Activated T-cell treated with anti-CD3 and anti-CD28 coated beads for 48 hours (primary cell): ENCODE results near the gene USH1C.

Source experiments
- DNase-seq: peaks from one replicate; pipeline ENCODE4 v3.0.0-alpha.2; 2020; ENCODE audit warnings: low read depth

USH1C gene

DNA sequence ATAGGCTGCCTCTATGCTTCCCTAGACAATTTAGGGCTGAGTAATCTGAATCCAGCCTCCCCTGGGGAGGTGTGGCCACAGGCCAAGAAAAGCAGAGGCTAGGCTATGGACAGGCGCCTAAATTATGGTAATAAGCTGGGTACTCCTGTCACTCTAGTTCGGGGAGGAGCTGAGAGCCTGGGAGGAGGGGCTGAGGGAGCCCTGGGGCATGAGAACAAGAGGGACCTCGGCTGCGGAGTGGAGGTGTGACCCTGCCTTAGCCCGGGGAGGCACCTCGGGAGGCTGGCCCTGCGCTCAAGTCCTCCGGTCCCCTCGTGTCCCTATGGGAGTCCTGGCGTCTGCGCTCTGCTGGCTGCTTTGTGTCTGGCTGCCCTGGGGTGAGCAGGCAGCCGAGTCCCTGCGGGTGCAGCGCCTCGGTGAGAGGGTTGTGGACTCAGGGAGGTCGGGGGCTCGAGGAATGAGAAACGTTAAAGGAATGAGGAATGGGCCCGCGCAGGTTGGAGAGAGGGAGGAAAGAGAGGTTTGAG lies 2.9 kb upstream of the USH1C start, which contains the start of gene OTOG:
OTOG (plus strand) TSS at position 209 of the 527 bp plus-strand sequence; CDS start at position 323, 114 bp downstream.
- DNase-seq = no peak

DNA sequence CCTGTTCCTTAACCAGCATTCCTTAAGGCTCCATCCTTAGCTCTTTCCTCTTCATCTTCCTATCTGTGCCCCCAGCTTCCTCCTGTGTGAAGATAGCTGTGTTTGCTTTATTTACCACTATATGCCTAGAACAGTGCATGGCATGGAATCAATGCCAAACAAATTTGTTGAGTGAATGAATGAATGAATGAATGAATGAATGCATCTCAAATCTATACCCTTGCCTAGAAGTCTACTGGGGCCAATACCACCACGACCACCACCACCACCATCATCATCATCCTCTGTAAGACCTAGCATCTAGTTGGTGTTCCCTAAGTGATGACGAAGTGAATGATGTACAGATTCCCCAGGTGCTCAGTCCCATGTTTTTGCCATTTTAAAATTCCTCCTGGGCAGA lies 2.0 kb upstream of the USH1C start:
- DNase-seq = no peak

DNA sequence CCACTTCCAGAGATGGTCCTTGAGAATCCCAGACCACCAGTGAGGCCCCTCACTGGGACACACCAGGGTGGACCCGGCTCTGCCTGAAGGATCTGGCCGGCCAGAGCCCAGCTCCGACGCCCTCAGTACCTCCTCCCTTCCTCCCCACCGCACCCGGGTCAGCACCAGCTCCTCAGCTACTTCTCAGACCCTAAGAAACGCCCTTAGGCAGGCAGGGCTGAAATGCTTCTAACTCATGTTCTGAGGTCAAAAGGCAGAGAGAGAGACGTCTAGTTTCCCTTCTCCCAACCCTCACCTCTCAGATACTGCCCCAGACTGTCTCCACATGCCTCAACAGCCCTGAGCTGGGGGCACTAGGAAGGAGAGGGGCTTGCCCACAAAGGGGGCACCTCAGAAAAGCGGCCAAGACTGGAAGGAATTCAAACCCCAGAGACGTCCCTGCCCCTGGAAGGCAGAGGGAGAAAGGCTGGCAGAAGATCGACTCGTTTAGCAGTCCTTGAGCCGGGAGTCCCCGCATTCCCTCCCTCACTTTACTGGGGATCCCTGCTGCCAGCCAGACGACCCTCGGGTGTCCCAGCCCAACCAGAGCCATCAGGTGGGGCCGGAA lies 539 bp downstream of the USH1C start:
- no peak for DNase-seq

DNA sequence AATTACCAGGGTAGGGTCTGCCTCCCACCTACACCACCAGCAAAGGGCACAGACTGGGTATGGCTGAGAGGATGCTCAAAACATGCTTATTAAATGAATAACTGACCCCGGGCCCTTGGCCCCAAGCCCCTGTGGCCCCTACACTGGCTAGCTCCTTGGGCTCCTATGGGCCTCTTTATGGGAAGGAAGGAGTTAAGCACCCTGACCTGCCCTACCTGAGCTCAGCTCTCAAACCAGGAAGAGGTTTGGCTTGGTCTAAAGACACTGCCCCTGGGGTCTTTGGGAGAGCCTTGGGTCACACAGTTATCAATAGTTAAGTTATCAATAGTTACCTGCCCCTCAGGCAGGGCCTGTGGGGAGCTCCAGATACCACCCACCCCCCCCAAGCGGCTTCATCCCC lies 1.2 kb downstream of the USH1C start:
- DNase-seq = no peak

DNA sequence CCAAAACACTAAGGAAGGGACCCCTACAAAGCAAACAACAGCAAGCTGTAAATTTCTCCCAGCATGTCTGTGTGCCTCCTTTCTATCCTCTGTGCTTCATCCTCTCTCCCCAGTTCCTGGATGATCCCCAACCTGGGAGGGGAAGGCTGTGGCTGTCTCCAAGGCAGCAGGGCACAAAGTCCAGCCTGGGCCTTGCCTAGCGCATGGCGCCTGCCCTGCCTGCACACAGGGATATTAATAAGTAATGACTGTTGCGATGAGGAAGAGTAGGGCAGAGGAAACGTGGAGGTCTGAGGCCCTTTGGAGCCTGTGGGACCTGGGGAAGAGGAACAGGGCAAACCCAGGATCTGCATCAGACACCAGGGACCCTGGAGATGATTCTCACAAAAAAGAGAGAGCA lies 2.0 kb downstream of the USH1C start:
- no peak for DNase-seq

DNA sequence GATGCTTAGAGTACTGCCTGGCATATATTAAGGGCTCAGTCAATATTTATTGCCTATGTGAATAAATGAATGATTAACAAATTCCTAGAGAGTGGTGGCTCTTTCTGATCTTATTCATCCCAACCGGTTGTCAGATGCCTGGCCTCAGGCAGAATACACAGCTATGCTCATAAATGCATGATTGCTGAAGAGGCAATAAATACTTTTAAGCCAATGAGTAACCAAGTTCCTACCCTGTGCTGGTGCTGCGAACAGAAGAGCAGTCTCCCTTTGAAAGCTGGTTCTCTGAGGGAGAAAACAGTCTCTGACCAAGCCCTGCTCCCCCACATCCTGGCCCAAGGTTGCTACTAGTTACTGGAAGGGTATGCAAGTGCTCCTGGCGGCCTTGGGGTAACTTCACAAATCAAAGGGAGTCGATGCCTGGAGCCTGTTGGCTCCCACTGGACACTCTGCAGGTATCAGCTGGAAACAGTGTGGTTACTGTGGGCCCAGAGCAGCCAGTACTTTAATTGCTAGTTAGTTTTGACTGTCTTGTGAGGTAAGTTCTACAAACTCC lies 2.8 kb downstream of the USH1C start:
- DNase-seq = no peak

DNA sequence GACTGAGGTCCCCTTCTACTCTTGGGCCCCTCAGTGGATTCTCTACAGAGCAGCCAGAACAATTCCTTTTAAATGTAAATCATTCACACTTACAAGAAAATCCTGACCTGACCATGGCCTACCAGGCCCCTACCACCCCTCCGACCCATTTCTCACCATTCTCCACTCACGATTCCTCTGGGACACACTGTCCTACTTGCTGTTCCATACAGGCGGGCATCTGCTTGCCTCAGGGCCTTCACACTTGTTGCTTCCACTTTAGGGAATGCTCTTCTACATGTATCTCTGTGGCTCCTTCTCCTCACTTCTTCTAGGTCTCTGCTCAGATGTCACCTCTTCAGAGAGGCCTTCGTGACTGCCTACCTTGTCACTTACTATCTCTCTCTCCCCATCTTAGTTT lies 3.4 kb downstream of the USH1C start:
- DNase-seq = no peak

DNA sequence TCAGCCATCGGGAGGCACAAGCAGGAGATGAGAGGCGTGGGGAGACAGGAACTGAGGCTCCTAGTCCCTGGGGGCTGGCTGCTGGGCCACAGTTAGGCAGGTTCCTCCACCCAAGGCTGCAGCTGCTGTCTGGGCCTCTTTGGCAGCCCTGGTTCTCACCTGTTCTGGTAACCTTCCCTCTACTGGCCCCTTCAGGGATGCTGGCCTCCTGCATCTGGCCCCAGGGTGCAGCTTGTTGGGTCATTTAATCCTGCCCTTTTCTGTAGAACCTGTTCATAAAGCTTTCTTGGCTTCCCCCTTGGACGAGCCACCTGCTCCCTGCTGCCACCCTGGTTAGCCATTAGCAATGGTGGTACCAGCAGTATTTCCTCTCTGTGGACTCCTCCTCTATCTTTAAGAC lies 5.5 kb downstream of the USH1C start:
- no peak for DNase-seq

DNA sequence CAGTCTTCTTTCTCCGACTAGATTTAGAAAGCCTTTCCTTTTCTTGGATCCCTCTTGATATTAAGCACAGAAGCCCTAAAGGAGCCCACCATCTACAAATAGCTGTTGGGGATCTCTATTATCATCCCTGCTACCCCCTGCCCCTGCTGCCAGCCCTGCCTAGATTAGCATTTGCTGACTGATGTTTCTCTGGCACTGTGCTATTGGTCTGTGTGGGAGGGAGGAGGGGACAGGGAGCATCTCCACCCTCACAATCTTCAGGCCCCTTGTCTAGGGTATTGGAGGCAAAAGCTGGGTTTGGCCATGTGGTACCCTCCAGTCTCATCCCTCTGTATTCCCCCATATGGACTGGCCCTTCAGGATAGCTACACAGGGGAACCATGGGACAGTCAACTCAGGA lies 6.2 kb downstream of the USH1C start:
- no peak for DNase-seq

DNA sequence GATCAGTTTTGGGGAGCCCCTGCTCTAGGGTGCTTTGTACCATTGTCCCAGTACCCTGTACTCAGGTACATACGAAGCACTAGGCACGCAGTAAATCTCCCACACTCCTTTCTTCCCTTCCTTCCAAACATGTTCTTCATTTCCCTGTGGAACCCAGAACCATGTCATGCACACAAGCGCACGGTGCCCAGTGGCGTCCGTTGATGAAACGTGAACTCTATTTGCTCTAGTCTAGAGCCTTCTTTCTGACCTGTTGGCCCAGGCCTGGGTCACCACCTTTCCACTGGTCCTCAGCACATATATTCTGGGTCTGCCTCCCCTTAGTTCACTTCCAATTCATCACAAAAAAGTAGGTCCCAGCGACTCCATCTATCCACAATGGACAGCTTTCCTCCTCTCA lies 7.0 kb downstream of the USH1C start:
- DNase-seq = no peak

DNA sequence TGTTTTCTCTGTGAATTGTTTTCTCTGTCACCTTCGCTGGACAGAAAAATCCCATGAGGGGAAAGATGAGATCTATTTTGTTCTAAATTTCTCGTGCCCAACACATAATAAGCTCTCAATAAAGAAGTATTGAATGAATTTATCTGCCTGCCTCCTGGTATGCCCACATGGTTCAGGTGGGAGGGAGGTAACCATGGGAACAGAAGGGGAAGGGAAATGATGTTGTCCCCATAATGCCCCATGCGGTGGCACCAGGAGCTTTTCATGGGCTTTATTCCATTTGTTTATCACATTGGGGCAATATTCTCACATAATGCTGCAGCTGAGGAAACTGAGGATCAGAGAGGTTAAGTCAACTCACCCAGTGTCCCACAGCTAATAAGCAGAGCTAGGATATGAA lies 8.7 kb downstream of the USH1C start:
- no peak for DNase-seq

DNA sequence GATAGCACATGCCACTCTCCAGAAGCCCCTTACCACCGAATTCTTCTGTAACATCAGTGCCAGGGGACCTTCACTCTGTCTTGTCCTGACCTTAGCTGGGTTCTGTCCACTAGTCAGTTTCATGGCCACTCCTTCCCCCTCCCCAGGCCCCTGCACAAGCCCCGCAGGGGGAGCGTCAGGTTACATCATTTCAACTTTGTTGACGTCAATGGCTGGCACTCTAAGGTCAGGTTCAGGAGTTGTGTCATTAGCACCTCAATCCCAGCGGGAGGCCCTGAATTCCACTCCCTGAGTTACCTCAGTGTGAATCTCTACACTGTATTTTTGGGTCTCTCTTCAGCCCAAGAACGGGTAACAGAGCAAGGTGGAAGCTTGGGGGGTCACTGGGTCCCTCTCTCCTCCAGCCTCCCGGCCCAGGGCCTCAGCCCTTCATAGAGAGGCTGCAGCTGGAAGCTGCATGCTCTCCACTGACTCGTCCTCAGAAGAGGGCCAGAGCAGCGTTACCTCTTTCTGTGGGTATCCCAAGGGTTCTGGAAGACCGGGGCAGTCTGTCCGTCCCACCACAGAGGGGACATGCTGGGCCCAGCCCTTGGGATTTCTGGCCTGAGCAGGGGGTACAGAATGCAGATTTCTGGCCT lies 10.3 kb downstream of the USH1C start:
- DNase-seq = no peak

DNA sequence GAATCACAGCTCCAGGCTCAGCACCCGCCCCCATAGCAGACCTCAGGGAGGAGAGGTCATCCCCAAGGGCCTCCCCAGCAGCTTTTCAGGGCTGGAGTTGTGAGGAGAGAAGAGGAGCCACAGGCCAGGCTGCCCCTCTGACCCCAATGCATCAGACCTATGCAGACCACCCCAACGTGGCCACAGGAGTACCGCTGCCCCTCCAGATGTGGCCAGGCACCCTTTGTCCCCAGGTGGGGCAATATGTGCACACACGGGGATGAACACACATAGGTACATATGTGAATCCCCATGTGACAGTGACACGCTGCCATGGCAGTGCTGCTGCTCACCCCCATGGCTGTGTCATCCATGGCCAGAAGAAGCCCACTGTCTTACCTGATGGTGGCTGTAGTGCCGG lies 10.9 kb downstream of the USH1C start:
- DNase-seq = no peak

DNA sequence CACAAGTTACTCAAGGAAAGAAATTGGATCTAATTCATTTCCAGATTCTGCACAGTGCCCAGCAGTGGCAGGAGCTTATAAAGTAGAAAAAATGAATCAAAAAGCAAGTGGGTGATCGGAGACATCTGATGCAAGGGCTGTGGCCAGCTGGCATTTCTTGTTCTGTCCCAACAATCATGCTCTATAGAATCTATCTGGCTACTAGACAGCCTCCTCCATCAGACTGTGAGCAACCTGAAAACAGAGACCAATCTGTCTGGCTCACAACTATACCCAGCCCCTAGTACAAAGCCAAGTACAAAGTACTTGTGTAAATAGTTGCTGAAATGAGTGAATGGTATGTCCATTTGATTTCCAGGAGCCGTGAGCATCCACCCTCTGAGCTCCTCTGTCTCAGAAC lies 11.4 kb downstream of the USH1C start:
- no peak for DNase-seq

DNA sequence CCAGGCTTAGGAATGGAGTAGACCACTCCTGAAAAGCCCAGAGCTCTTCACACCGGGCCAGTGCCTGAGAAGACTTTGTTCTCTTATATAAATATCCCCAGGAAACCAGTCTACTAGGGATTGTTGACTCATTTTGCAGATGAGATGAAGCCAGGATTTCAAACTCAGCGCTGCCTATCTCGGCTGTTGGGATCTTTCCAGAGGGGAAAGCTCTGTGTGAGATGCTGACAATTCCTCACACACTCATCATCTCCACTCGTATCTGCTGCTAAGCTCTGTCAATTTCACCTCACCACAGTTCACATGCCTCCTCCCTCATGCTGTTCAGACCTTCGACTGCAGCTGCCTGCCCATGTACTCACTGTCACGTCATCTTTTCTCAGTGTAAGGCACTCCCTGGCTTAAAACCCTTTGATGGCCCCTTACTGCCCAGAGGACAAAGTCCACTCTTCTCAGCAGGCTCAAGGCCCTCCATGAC lies 12.5 kb downstream of the USH1C start:
- no peak for DNase-seq

DNA sequence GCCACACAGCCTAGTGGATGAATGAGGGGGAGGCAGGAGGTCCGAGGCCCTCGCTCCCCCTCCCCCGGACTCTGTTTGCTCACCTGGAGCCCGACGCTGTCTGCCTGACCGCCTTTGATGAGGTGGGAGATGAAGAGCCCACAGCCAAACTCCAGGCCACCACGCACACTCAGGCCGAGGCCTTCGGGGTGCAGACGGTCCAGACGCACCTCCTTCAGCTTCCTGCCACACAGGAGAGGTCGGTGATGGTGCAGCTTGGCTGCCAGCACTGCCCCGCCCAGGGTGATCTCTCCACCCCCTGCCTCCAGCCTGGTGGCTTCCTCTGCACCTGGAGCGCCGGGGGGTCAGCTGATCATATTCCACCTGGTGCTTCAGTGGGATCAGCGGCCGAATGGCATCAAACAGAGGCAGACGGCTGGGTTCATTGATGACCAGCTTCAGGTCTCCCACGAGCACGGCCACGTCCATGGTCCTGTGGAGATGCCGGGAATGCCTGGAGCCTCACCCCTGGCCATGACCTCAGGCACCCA lies 13.1 kb downstream of the USH1C start:
- no peak for DNase-seq

DNA sequence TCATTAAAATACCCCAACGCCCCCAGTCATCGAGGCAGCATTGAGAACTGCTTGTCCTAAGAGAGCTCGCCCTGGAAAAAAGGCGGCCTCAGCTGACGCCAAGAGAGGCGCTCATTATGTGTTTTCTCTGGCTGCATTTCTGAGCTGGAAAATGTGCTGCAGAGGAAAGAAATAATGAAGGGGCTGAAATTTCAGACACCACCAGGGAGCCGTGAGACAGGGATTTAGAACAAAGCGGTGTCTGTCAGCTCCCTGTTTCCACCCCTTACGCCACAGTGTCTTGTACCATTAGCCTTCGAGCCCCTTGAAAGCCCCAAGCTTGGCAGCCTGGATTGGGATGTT lies 14.4 kb downstream of the USH1C start:
- no peak for DNase-seq

DNA sequence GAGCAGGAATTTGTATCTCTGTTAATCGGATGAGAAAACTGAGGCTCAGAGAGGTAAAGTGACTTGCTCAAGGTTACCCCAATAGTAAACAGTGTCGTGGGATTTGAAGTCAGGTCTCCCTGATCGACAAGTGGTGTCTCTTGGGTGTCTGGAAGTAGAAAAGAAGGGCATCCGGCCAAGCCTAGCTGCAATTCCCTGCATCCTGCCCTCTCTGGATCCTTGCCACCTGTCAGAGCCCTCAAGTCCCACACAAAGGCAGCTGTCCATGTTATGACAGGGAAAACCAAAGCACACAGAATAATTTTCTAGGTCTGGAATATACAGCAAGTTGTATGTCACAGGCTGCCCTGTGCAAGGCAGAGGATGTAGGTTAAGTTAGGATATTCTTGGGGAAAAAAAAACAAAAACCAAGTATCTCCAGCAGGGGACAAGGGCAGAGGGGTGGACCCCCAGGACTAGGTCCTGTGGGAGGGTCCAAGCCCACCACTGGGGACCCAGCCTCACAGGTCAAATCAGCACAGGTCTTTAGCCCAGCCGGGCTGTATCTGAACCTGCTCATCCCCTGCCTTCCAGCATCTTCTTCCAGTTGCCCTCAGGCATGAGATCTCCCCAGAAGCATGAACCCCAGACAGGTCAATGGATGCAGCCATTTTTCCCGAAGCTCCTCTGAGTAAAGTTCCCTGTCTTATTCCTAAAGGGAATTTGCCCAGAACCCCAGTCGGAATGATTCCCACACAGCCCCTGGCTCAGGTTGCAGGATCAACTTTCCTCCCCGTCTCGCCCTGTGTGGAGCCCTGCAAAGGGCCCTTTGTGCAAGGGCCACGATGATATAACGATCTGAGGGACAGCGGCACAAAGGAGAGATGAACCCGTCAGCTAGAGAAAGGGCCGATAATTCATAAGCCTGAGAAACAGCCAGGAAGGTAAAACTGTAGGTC lies 15.0 kb downstream of the USH1C start:
- DNase-seq = no peak

DNA sequence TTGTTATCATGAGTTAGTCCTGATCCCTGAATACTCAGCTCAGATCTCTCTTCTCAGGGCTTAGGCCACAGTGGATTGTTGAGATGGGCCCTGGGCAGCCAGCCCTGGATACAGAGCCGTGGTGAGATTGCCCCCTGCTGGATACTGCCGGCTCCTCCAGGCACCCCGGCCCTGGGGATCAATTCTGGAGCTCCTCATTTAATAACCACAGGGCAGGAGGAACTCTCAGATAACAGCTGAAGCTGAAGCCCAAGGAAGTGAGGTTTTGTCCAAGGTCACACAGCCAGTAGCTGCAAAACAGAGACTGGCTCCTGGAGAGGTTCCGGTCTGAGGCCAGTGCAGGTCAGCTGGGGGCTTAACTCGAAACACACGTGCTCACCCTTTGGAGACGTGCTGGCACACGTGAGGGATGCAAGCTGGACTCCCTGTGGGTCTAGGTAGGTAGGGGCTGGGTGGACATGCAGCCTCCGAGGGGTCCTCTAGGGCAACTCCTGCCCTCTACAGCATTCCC lies 16.0 kb downstream of the USH1C start:
- DNase-seq = peak; percentile 47

DNA sequence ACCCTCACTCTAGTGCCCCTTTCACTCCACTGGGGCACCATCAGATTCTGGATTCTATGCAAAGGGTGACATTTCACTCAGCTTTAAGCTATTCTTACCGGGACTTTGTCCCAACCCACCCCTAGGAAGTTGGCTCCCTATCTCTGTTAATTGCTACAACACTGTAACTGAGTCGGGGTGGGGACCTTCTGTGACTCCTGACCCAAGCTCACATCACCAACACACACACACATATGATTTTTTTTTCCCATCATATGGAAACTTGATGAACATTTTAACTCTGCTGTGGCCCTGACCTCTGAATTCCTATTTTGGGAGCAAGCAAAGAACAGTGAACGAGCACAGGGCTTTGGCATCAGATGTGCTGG lies 16.6 kb downstream of the USH1C start:
- DNase-seq = no peak

DNA sequence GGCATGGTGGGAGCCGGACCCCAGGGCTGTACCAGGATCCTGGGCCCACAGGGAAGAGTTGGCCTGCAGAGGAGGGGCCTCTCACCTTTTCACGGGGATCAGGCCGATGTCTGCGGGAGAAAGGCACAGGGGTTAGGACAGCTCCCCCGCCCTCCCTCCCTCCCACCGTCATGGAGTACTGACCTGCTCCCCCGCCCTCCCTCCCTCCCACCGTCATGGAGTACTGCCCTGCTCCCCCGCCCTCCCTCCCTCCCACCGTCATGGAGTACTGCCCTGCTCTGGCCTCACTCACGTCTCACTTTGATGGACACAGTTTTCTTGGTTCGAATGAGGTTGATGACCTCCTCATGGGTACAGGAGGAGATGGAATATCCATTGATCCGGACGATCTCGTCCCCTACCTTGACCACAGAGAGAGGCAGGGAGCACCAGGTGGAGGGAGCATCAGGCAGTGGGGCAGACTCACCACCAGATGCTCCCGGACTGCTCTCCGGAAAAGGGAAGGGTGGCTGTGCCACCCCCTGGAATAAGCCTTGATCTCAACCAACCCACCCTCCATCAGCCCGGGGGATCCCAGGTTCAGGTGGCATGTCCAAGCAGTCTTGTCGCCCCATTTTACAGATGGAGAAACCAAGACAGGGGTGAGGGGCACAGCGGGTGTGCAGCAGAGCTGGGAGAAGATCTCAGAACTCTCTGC lies 17.1 kb downstream of the USH1C start:
- no peak for DNase-seq
